Lower lobe of right lung (tissue), 2 donors: Measurements from ENCODE around the gene FRMPD4. TPM values are rescaled to one million over a fixed set of nuclear protein-coding genes. Genes with fewer than 3 reads are reported as not detected.

Experiments used
- ATAC-seq, 2 donors: fragments of 200-7000 bp; cut with Tn5 transposase; one replicate each; pipeline ENCODE4 v1.9.1; 2020 to 2022; ENCODE audit warnings: mild to moderate bottlenecking in 2 of 2, moderate library complexity in 2 of 2
- DNase-seq: peaks from one replicate; pipeline ENCODE4 v3.0.0-alpha.2; 2020
- H3K27ac ChIP-seq: fragments of 200-600 bp; one replicate; pipeline ENCODE4 v1.8.0; 2022
- H3K27me3 ChIP-seq: fragments of 200-600 bp; one replicate; pipeline ENCODE4 v1.8.0; 2022; ENCODE audit warnings: low read depth
- H3K36me3 ChIP-seq: fragments of 200-600 bp; one replicate; pipeline ENCODE4 v1.8.0; 2022; ENCODE audit warnings: mild to moderate bottlenecking
- H3K4me1 ChIP-seq: fragments of 200-600 bp; one replicate; pipeline ENCODE4 v1.8.0; 2022
- H3K4me3 ChIP-seq: fragments of 200-600 bp; one replicate; pipeline ENCODE4 v1.8.0; 2022; ENCODE audit warnings: mild to moderate bottlenecking
- H3K9me3 ChIP-seq: fragments of 200-600 bp; one replicate; pipeline ENCODE4 v1.8.0; 2022
- intact Hi-C: fragments of 100-400 bp; cut with DNase I; formaldehyde crosslinking; loops from one replicate; pipeline ENCODE4 v1.11.0; 2022
- total RNA-seq: library from RNA; stranded (reverse); fragmentation: NEBNext Ultra II Directional; extraction: Animal tissue kit (Norgen Biotek cat#: 25700); gene quantifications from one replicate; pipeline ENCODE4 v1.2.1, GENCODE V29; 2021
- TF ChIP-seq, protein P1 (sequence below): fragments of 200-600 bp; IDR thresholded peaks from one replicate; pipeline ENCODE4 v1.8.0; 2022; ENCODE audit warnings: antibody characterized with exemption, mild to moderate bottlenecking
- donor health status: DM: no; HTN: yes; CAD: no; lungs with severe emphysema.

Gene FRMPD4
- total RNA-seq, 1 donor from 2014 or later = 0.15 TPM

DNA sequence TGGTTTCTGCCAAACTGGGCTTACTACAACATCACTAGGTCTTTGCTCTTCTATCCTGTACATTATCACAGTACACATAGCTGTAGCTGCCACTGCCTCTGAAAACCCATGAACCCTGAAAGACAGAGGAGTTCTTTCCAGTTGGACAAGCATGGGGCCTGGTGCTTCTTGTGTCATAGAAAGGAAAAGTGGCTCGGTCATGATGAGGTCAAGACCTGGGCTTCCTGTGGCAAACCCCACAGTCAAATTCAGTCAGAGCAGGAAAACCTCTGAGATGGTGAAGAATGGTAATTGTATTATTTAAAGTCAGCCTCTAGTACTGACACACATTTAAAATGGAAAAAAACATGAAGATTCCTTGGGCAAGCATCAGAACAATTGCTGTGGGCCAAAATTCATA is 519.6 kb downstream of the FRMPD4 start:
- intact Hi-C loops = no loop called here
- ATAC-seq = no peak
- TF ChIP-seq, protein P1, sequence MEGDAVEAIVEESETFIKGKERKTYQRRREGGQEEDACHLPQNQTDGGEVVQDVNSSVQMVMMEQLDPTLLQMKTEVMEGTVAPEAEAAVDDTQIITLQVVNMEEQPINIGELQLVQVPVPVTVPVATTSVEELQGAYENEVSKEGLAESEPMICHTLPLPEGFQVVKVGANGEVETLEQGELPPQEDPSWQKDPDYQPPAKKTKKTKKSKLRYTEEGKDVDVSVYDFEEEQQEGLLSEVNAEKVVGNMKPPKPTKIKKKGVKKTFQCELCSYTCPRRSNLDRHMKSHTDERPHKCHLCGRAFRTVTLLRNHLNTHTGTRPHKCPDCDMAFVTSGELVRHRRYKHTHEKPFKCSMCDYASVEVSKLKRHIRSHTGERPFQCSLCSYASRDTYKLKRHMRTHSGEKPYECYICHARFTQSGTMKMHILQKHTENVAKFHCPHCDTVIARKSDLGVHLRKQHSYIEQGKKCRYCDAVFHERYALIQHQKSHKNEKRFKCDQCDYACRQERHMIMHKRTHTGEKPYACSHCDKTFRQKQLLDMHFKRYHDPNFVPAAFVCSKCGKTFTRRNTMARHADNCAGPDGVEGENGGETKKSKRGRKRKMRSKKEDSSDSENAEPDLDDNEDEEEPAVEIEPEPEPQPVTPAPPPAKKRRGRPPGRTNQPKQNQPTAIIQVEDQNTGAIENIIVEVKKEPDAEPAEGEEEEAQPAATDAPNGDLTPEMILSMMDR = no peak

DNA sequence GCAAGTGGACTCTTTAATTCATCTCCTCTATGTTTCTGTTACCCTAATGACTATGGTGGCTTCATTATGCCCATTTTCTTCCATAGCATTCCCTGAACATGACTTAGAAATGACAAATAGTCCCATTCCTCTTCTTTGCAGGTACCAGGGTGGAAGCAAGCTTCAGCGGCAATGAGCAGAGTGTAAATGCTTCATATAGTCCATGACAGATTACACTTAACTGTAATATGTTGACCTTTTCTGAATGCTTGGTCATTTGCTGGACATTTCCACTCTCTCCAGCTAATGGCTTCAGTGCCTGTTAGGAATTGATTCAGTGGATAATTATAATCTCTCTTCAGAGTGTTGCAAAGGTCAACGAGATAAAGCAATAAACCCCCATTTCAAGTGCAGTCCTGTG is 523.2 kb downstream of the FRMPD4 start:
- Histone ChIP-seq H3K27ac (no peak overlapping the region), H3K4me1 (no peaks in the 10 kb centered on the region), H3K36me3 (no peaks in the 10 kb centered on the region), H3K27me3 (no peaks in the 10 kb centered on the region), H3K9me3 (no peaks in the 10 kb centered on the region), H3K4me3 (no peak overlapping the region)
- ATAC-seq (no peak), DNase-seq (no peak)
- TF ChIP-seq, protein P1 = no peak
- intact Hi-C loops = no loop called here

More for the DNA sequence above, 519.6 kb downstream of the FRMPD4 start:
- H3K4me3 ChIP-seq = no peak overlapping the region
- no peak overlapping the region for H3K27ac ChIP-seq
- no peaks in the 10 kb centered on the region for H3K36me3 ChIP-seq
- no peak for DNase-seq
- H3K27me3 ChIP-seq = no peaks in the 10 kb centered on the region
- H3K4me1 ChIP-seq = no peaks in the 10 kb centered on the region
- H3K9me3 ChIP-seq = no peaks in the 10 kb centered on the region

DNA sequence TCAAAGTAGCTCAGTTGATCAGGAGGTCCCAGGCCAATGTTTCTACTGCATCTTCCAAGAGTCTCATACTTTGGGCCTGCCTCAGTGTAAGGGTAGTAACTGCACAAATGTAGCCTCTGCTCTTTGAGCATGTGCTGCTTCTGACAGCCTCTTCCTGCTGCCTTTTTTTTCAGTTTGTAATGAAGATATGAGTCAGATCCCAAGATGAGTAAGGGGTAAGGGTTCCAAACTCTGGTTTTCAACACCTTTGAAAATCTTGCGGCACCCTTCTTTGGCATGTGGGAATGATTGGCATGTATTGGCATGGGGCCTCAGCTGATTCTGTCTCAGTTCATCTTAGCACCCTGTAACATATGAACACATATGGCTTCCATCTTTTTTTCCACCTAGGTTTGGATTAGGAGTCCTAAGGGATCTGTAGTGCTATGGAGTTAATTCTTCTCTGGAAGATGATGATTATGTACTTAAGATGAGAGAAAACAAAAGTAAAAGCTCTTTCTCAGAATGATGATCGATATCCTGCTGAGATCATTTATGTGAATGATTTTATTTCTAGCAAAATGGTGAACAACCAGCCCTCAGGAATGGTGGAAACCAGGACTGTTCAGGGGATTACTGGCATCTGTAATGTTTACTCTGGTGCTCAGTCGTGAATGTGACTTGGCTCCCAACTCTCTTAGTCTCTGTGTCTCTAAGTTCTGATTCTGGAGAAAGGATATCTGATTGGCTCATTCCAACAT is 534.3 kb downstream of the FRMPD4 start:
- intact Hi-C loops = no loop called here
- Histone ChIP-seq H3K27ac (no peak overlapping the region), H3K9me3 (no peaks in the 10 kb centered on the region), H3K36me3 (no peaks in the 10 kb centered on the region), H3K4me3 (no peak overlapping the region), H3K27me3 (no peaks in the 10 kb centered on the region), H3K4me1 (no peaks in the 10 kb centered on the region)
- no peak for ATAC-seq
- TF ChIP-seq, protein P1 = no peak
- no peak for DNase-seq

DNA sequence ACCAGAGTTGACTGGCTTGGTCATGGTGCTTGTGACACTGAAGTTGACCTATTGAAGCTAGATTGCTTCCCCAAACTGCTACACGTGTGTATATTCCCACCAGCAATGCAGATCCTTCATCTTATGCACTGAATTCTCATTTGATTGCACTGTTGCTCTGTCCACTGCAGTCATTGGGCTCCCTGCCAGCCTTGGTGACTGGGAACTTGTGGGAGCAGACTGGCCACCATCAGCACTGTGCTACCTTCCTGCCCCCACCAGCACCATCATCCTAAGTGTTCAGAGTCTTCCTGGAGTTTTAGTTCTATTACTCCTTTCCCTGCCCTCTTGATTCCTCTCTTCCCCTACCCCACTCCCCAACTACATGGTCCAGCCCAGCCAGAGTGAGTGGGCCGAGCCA is 535.2 kb downstream of the FRMPD4 start:
- DNase-seq (no peak), ATAC-seq (no peak)
- Histone ChIP-seq H3K27ac (no peak overlapping the region), H3K4me1 (no peaks in the 10 kb centered on the region), H3K27me3 (no peaks in the 10 kb centered on the region), H3K36me3 (no peaks in the 10 kb centered on the region), H3K4me3 (no peak overlapping the region), H3K9me3 (no peaks in the 10 kb centered on the region)
- intact Hi-C loops = no loop called here
- TF ChIP-seq, protein P1 = no peak

DNA sequence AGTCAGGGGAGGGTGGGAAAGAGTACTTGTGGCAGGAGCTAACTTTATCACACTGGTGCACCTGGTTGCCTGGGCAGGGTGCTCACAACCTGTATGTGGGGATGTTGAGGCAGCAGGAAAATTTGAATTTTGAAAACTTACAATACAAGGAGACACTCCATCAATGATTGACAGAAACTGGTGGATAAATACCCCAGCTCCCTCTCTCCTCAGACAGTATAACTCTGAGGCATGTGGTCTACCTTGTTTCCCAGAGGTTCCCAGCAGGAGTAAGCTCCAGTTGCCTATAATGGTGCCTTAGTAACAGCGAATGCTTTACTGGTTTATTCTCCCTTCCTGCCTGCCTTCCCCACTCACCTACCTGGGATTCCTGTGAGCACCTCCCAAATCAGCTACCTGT is 541.2 kb downstream of the FRMPD4 start:
- intact Hi-C loops = no loop called here
- Histone ChIP-seq H3K4me1 (no peaks in the 10 kb centered on the region), H3K9me3 (no peaks in the 10 kb centered on the region), H3K27me3 (no peaks in the 10 kb centered on the region), H3K27ac (no peak overlapping the region), H3K4me3 (no peak overlapping the region), H3K36me3 (no peaks in the 10 kb centered on the region)
- DNase-seq = no peak
- TF ChIP-seq, protein P1 = no peak
- no peak for ATAC-seq
